ENCODE data around the gene PBX4. TPM values are rescaled to one million over a fixed set of nuclear protein-coding genes. Genes with fewer than 3 reads are reported as not detected.

PBX4 gene
- total RNA-seq, 1 experiment from 2014 or later = 3.0 TPM

DNA sequence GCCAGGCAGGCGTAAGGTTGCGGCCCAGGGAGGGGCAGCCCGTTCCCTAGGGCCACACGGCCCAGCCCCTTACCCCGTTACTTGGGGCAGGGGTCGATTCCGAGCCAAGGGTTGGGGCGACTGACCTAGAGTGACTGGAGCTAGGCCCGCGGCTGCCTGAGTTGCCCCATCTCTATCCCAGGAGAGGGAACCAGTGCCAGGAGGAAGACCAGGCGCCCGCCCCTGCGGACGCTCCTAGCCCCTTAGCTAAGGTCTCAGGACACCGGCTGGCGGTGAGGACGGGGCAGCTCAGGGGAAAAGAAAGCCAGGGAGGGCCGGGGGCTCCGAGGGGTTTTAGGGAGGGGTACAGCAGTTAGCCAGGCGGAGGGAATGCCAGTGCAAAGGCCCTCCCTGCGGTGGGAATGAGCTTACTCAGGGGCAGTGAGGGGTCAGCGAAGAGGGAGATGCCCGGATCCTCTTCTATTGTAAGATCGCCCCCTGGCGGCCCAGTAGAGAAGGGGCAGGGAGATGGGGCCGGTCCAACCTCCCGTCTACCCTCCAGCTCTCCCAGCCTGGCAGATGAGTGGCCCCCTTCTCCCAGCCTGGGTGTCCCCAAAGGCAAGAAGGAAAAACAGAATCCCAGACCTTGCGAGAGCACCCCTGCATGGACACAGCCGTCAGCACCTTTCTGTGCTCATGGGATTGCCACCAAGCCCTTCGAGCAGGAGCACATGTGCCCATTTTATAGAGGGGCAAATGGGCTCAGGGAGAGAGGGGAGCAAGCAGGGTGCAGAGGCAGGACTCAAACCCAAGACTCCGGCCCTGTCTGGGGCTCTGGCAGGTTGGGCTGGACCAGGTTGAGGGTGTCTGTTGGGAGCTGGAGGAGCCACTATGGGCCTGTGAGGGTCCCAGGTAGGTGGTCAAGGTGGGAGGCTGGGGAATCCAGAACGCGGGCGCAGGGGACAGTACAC lies 64.1 kb downstream of the PBX4 start:
- no peak for DNase-seq (ENCODE audit: low read depth)

DNA sequence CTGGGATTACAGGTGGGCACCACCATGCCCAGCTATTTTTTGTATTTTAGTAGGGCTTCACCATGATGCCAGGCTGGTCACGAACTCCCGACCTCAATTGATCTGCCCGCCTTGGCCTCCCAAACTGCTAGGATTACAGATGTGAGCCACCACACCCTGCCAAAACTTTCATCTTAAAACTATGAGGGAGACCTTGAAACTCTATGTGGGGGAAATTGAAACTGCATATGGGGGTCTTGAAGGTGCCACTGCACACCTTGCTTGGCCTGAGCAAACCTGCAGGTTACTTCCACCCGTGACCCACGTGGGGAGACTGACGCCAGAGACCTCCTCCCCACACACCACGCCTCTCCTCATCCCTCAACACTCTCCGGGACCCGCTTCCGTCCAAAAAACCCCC lies 64.8 kb downstream of the PBX4 start:
- DNase-seq (ENCODE audit: low read depth) = no peak

DNA sequence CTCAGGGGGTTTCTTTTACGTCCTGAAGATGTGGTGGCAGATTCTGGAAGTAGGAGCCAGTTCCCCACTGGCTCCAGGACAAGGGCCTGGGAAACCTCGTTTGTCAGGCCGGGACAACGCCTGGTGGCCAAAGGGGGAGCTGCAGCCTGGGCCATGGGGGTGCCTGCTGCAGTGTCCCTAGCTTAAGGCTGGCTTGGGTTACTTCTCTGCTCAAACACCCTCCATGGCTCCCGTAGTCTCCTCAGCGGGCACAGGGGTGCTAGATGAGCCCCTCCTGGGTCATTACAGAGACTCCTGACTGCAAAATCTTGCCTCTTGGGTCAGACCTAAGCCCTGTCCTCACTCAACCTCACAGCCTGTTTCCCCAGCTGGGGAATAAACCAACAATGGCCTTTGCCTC lies 65.7 kb downstream of the PBX4 start:
- DNase-seq (ENCODE audit: low read depth) = no peak

DNA sequence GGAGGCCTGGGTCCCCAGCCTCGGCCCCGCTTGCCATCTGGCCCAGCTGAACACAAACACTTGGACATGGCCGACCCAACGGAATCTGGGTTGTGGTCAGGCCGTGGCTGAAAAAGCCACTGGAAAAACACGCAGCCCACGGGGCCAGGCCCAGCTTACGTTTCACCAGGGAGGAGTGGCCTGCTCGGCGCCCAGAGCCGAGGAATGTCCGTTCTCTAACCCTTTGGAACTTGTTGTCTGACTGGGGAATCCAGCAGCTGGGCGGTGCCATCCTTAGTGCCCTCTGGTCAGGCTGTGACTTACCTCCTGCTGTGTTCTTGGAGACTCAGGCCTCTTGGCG lies 66.7 kb downstream of the PBX4 start:
- no peak for DNase-seq (ENCODE audit: low read depth)

DNA sequence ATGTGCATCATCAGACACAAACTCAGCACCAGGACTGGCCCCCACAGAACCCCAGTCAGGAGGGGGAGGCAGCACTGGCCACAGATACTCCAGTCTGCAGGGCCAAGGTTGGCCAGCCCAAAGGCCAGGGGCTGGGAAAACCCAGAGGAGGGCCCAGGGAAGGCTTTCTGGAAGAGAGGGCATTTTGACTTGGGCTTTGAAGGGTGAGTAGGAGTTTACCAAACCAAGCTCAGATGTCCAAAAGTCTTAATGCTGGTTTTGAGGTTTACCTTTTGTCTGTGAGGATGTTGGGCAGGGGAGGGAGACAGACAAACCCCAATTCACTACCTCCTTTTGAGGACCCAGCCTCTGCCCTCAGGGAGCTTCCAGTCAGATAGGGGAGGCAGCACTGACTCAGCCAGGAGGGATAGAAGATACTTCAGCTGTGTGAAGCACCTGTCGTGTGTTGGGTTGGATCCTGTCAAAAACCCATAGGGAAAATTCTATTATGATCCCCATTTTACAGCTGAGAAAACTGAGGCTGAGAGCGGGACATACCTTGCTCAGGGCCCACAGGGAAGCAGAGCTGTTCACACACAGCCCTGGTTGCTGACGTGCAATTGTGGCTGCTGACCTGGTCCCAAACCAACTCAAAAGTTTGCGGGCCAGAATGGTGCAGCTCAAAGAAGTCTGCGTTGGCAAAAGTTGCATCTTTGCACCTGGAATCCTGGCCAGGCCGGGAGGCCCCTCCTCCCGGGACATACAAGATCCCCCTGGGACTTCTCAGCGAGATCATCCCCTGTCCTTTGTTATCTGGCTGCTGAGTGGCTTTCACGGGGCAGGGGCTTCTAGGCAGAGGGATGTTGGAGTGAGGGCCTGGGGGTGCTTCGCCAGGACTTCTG lies 67.3 kb downstream of the PBX4 start:
- no peak for DNase-seq (ENCODE audit: low read depth)

DNA sequence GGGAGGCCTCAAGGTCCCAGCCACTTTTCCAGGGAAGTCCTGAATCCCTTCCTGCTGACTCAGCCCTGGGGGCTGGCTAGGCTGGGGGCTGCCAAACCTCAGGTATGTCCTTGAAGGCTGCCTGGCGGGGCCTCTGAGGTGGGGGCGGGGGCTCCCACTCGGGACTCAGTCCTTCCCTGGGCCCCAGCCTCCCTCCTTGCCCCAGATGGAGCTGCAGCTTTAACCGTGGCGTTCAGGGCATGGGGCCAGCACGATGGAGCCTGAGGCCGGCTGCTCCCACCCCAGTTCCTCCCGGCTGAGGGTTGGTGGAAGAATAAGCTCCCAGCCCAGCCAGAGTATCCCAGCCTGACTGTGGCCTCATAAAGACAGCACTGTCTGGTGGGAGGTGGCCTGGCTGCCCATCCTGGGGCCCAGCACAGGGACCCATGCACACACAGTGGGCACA lies 68.0 kb downstream of the PBX4 start:
- peak; percentile 54 for DNase-seq (ENCODE audit: low read depth)

DNA sequence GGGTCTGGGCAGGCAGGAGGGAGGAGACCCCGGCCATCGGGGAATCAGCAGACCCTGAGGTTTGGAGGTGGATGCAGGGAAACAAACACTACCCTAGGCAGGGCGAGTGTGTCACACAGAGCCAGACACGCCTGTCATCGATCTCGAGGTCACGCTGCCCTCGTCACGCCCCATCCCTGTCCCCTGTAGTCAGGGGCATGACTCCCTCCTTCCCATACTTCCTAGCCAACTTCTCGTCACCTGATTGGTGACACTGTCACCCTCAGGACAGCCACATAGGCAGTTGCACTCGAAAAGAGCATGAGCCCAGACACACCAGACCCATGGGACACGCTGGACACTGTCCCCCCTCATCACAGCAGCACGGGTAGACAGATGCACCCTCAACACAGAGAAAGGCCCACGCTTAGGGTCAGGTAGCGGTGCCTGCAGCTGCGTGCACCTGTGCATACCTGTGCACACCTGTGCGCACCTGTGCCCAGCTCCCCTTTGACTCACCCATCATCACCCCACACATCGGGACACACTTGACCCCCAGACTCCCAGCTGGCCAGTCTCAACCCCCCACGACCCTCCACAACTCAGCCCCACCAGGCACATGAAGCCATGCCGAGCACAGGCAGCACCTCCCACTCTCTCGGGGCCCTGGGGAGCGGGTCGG lies 68.6 kb downstream of the PBX4 start:
- DNase-seq (ENCODE audit: low read depth) = no peak

DNA sequence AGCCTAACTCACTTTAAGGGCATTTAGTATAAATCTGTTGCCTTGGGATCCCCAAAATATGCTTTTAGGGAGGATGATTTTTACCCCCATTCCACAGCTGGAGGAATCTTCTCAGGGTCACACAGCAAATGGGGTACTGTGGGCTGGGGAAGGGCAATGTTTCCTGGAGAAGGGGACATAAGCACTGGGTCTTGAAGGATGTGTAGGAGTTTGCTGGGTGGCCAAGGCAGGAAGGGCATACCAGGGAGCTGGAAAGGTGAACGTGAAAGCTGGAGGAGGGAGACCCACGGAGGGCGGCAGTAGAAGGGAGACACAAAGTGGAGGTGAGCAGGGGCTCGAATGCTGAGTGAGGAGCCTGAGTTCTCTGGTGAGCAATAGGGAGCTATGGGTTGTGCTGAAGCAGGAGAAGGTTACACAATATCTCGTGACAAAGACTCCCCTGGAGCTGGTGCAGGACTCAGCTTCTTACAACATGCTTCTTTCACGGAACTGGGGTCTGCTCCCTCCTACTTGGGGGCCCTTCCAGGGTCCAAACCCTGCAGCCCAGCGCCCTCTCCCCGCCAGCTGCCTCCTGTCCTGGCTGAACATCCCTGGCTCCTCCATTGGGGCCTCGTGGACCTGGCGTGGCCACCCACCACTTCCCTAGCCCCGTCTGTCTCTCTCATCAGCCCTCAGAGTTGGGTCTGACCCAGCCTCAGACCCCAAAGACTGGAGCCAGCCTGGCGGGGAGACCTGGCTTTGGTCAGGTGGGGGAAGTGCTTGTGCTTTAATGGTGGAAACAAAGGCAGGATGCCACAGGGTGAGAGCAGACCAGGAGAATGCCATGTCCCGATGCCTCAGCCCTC lies 69.3 kb downstream of the PBX4 start:
- no peak for DNase-seq (ENCODE audit: low read depth)

DNA sequence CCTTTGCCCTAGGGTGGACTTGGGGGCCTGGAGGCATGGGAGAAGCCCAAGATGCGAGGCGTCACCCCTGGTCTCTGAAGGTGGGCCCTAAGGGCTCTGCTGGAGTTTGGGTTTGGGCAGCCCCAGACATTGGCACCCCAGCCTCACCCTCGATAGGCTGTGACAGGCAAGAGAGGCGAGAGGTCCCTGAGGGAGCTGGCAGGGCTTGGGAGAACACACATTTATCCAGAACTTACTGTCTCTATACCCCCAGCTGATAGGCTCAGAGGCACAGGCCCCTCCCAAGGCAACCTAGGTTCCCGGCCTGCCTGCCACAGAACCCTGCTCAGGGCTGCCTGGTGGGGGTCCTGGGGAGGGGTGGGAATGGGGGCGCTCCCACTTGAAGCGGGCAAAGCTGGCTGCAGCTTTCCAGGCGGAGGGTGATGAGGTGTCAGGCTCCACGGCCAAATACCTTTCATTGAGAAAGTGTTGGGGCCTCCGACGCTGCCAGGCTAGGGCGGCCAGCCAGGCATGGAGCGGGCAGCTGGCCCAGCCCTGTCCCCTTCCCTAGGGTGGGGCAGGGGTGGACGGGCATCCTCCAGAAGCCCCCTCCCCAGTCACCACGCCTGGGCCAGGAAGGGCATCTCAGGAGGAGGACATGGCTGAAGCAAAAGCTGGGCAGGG lies 70.7 kb downstream of the PBX4 start:
- DNase-seq (ENCODE audit: low read depth) = no peak

DNA sequence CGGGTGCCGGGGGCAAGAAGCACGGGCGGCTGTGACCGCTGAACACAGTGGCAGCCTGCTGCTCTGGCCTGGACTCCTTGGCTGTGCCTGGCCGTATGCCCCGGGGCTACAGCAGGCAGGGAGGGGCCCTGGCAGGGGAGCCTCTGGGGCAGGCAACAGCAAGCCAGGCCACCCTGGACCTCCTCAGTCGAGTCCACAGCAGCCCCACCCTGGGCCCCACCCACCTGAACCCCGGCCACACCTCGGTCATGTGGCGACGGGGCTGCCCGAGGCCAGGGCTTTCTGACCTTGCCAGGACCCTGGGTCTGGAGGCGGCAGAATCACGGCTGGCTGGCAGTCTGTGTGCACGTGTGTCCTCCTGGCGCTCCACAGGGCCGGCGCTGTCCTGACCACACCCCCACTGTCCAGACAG lies 71.7 kb downstream of the PBX4 start:
- no peak for DNase-seq (ENCODE audit: low read depth)

DNA sequence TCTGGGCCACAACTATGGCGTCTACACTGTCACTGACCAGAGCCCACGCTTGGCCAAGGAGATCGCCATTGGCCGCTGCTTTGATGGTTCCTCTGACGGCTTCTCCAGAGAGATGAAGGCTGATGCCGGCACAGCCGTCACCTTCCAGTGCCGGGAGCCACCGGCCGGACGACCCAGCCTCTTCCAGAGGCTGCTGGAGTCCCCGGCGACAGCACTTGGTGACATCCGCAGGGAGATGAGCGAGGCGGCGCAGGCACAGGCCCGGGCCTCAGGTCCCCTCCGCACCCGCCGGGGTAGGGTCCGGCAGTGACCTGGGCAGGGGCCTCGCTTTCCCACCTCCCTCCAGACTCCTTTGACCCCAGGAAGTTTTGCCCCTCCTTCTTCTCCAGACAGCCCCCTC lies 72.8 kb downstream of the PBX4 start:
- DNase-seq (ENCODE audit: low read depth) = no peak

DNA sequence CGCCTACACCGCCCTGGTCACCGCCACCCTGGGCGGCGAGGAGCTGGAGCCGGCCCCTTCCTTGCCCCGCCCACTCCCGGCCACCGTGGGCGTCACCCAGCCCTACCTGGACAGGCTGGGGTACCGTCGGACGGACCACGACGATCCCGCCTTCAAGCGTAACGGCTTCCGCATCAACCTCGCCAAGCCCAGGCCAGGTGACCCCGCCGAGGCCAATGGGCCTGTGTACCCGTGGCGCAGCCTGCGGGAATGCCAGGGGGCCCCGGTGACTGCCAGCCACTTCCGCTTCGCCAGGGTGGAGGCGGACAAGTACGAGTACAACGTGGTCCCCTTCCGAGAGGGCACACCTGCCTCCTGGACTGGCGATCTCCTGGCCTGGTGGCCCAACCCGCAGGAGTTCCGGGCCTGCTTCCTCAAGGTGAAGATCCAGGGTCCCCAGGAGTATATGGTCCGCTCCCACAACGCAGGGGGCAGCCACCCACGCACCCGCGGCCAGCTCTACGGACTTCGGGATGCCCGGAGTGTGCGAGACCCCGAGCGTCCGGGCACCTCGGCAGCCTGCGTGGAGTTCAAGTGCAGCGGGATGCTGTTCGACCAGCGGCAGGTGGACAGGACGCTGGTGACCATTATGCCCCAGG lies 73.4 kb downstream of the PBX4 start:
- DNase-seq (ENCODE audit: low read depth) = no peak

DNA sequence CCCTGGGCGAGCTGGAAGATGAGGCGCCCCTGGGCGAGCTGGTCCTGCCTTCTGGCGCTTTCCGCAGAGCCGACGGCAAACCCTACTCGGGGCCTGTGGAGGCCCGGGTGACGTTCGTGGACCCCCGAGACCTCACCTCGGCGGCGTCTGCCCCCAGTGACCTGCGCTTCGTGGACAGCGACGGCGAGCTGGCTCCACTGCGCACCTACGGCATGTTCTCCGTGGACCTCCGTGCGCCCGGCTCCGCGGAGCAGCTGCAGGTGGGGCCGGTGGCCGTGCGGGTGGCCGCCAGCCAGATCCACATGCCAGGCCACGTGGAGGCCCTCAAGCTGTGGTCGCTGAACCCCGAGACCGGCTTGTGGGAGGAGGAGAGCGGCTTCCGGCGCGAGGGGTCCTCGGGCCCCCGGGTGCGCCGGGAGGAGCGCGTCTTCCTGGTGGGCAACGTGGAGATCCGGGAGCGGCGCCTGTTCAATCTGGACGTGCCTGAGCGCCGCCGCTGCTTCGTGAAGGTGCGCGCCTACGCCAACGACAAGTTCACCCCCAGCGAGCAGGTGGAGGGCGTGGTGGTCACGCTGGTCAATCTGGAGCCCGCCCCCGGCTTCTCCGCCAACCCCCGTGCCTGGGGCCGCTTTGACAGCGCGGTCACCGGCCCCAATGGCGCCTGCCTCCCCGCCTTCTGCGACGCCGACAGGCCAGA lies 74.1 kb downstream of the PBX4 start:
- DNase-seq (ENCODE audit: low read depth) = no peak

DNA sequence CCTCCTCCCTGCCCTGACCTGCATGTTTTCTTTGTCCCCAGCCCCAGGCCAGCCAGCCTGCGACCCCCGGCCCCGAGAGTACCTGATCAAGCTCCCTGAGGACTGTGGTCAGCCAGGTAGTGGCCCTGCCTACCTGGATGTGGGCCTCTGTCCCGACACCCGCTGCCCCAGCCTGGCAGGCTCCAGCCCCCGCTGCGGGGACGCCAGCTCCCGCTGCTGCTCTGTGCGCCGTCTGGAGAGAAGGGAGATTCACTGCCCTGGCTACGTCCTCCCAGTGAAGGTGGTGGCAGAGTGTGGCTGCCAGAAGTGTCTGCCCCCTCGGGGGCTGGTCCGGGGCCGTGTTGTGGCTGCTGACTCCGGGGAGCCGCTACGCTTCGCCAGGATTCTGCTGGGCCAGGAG lies 74.8 kb downstream of the PBX4 start:
- DNase-seq (ENCODE audit: low read depth) = no peak

DNA sequence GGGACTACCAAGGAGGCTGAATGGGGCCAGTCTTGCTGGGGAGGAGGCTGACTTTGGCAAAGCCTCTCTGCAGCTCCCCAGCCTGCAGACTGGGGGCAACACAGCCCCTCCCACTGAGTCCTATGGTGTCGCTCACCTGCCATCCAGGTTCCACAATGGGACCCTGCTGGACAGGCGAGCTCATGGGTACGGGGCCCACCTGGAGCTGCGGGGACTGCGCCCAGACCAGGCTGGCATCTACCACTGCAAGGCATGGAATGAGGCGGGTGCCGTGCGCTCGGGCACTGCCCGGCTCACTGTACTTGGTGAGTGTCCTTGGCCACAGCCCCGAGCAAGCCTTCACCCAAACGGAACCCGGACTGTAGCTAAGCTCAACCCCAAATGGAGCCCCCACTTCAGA lies 75.4 kb downstream of the PBX4 start:
- no peak for DNase-seq (ENCODE audit: low read depth)

DNA sequence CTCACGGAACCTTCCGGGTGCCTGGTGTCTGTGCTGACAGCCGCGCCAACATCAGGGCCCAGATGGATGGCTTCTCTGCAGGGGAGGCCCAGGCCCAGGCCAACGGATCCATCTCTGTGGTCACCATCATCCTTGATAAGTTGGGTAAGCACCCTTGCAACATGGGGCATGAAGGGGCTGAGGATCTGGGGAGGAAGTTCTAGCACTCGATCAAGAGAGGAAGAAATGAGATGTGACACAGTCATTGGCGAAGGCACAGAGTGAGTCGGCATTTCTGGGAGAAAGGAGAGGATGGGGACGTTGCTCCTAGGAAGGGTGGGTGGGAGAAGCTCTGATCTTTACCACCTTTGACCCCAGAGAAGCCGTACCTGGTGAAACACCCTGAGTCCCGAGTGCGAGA lies 76.0 kb downstream of the PBX4 start:
- DNase-seq (ENCODE audit: low read depth) = no peak

DNA sequence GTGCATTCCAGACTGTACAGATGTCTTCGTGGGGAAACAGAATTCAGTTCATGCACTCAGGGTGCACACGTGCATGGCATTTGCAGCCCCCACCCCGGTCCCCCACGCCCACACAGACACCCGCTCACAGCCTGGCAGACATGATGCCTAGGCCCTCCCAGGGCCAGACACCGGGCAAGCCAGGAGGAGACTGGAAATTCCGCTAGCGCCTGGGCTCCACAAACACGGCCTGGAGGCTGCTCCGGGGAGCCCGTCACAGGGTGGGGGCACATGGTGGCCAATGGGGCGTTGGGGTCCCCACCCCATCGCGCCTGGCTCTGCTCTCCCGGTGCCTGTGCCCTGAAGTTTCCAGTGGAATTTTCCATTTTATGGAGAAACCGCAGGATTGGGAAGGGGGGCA lies 76.9 kb downstream of the PBX4 start:
- no peak for DNase-seq (ENCODE audit: low read depth)

DNA sequence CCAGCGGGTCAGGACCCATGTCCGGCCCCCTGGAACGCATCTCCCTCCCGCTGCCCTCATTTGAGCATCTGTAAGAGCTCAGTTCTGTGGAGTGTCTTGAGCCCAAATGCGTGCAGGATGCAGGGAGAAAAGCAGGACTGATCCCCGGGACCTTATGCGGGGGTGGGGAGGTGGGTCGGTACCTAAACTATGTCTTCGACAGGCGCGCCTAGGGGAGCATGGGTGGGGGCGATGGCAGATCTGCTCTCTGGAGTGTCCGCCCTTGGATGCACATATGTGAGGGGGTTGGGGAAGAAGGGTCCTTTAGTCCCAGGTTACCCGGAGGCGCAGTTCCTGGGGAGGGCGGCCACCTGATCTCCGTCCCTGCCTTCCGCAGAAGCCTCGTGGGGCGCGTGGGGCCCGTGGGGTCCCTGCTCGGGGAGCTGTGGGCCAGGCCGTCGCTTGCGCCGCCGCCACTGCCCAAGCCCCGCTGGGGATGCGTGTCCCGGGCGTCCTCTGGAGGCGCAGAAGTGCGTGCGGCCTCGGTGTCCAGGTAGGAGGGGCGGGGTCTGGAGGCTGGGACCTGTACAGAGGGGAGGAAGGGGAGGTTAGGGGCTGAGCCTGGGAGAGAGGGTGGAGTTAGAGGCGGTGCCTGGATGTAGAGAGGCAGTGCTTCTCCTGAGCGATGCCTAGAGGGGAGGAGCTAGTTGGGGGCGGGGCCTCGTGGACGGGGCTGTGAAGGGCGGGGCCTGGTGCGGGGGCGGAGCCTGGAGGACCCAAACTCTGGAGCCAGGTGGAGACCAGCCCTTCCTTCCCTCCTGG lies 77.6 kb downstream of the PBX4 start:
- no peak for DNase-seq (ENCODE audit: low read depth)

Data from RPMI7951 (cell line).